Naive B cell (primary cell): ENCODE measurements around the gene AKNAD1. TPM values are rescaled to one million over a fixed set of nuclear protein-coding genes. Genes with fewer than 3 reads are reported as not detected.

Source experiments
- ATAC-seq, 2 donors: fragments of 150-1000 bp; cut with Tn5 transposase; 2 replicates each; pipeline ENCODE4 v1.10.0; 2021; ENCODE audit warnings: low read depth in 2 of 2, mild to moderate bottlenecking in 2 of 2, moderate library complexity in 2 of 2
- DNase-seq: peaks from one replicate; pipeline ENCODE4 v3.0.0; 2022
- H3K27ac Mint-ChIP-seq, 6 donors: one replicate each; pipeline ENCODE4 v1.8.0; 2020 to 2022; ENCODE audit warnings: mild to moderate bottlenecking in 6 of 6, mixed read lengths in 6 of 6, moderate library complexity in 5 of 6, inconsistent platforms in 2 of 6
- H3K27me3 Mint-ChIP-seq, 3 donors: one replicate each; pipeline ENCODE4 v1.8.0; 2021 to 2022; ENCODE audit warnings: mixed read lengths in 3 of 3, mild to moderate bottlenecking in 1 of 3
- H3K36me3 Mint-ChIP-seq, 2 donors: one replicate each; pipeline ENCODE4 v1.8.0; 2020 to 2022; ENCODE audit warnings: mixed read lengths in 2 of 2, inconsistent platforms in 1 of 2, mild to moderate bottlenecking in 1 of 2
- H3K4me1 Mint-ChIP-seq, 3 donors: one replicate each; pipeline ENCODE4 v1.8.0; 2020 to 2022; ENCODE audit warnings: mixed read lengths in 3 of 3, inconsistent platforms in 1 of 3, mild to moderate bottlenecking in 1 of 3, moderate library complexity in 1 of 3
- H3K4me3 Mint-ChIP-seq, 8 donors: one replicate each; pipeline ENCODE4 v1.8.0; 2020 to 2022; ENCODE audit warnings: mild to moderate bottlenecking in 8 of 8, mixed read lengths in 8 of 8, moderate library complexity in 8 of 8, inconsistent platforms in 2 of 8
- H3K9me3 Mint-ChIP-seq, 7 donors: one replicate each; pipeline ENCODE4 v1.8.0; 2020 to 2022; ENCODE audit warnings: mixed read lengths in 7 of 7, mild to moderate bottlenecking in 5 of 7, inconsistent platforms in 2 of 7, moderate library complexity in 1 of 7
- polyA plus RNA-seq, 6 donors: library from polyadenylated mRNA; unstranded; fragments of 300-500 nt; fragmentation: Illumina TruSeq; gene quantifications; one replicate each; pipeline ENCODE4 v1.2.3, GENCODE V29; 2021; ENCODE audit warnings: low read depth in 6 of 6

The AKNAD1 gene
- polyA plus RNA-seq, 6 donors from 2014 or later, result not detected

DNA sequence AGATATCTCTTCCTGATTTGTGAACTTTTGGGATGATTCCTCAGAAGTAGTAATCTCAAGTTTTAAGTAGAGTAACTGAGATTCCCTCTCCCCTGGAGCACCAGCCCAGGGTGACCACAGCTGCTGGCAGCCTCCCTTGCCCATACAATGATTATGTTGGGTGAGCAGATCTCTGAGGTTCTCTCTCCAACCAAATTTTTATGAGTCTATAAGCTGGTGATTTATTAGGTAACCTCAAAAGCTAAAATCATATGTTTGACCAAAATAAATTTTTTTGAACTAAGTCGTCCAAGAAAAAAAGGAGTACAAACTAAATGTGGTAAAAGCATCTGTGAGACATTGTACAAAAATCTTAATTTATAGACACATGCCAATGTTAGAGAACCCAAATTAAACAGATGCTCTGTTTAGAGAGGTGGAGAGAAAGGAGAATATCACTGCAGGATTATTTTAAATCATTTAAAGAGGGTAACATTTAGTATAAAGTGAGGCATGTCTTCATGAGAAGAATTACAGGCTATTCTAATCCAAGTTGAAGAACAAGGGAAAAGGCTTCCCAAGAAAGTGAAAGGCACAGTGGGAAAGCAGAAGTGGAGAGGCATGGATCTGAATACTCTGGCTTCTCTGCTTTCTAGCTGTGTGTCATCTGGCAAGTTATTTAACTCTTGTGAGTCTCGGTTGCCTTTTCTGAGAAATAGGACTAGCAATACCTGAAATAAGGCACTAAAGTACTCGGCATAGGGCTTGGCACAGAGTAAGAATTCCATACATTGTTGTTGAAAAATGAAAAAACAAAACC, 2.5 kb downstream of the AKNAD1 start:
- Mint-ChIP-seq H3K36me3 (no peaks in the 10 kb centered on the region), H3K9me3 (no peaks in the 10 kb centered on the region), H3K4me1 (peaks cover 6 to 8% (median 6%) of the 10 kb centered on the region in 3 donors), H3K27ac (no peak overlapping the region), H3K27me3 (peaks cover 12 to 40% (median 14%) of the 10 kb centered on the region in 3 donors), H3K4me3 (no peak overlapping the region)
- no peak for ATAC-seq
- no peak for DNase-seq

DNA sequence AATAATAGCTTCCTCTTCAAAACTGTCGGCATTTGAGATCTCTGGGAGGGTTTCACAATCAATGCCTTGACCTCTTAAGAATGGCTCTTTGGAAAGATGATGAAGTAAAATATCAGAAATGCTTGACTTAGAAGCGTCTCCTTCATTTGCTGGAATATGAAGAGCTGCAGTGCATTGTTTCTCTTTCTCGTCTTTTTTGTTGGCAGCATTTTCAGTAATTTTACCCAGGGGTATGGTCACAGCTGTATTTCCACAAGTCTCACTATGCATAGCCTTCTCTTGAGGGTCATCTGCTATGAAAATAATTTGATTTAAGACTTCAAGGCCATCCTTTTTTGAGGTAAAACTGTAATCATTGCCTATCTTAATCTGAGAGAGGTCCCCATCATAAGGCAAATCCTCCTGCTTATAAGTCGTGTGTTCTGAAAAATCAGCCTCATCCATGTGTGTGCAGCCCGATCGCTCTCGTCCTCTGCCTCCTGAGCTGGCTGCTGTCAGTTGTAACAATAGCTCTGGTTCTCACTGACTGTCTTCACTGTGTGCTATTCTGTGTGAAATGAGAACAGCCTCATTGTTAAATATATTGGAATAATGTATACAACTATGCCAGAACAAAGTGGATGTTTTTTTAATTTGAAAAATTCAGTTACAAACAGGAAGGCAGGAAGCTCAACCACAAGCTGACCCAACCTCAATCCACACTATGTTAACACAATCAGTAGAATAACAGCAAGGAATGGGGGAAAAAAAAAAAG, 4.5 kb downstream of the AKNAD1 start:
- Mint-ChIP-seq H3K27ac (peak overlapping the region in 1 of 6 donors; percentile 2), H3K4me3 (peak overlapping the region in 2 of 8 donors; percentile 1 to 45), H3K9me3 (no peaks in the 10 kb centered on the region), H3K36me3 (no peaks in the 10 kb centered on the region), H3K4me1 (peaks cover 6 to 8% (median 6%) of the 10 kb centered on the region in 3 donors), H3K27me3 (peaks cover 12 to 40% (median 14%) of the 10 kb centered on the region in 3 donors)
- peak in 1 of 2 donors; percentile 45 for ATAC-seq
- DNase-seq, result no peak

DNA sequence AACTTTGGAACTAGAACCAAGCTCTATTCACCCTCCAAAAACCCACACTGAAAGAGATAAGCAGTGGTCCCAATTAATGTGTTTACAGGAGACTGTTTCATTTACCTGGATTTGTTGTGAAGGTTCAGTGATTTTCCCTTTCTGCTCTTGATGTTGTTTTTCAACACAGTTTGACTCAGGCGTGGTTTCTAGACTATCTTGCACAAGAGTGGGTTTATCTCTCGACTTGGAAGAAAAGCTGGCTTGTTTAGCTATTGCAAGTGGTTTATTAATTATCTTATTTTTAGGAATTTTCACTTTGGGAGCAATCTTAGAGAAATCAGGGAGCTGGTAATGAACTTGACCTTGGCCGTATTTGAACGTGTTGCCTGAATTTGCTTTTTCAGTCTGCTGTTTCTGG, 5.3 kb downstream of the AKNAD1 start:
- Mint-ChIP-seq H3K4me1 (peaks cover 6 to 8% (median 6%) of the 10 kb centered on the region in 3 donors), H3K27ac (no peak overlapping the region), H3K36me3 (no peaks in the 10 kb centered on the region), H3K27me3 (peaks cover 8 to 35% (median 16%) of the 10 kb centered on the region in 3 donors), H3K9me3 (no peaks in the 10 kb centered on the region), H3K4me3 (no peak overlapping the region)
- DNase-seq, result no peak
- ATAC-seq, result no peak

DNA sequence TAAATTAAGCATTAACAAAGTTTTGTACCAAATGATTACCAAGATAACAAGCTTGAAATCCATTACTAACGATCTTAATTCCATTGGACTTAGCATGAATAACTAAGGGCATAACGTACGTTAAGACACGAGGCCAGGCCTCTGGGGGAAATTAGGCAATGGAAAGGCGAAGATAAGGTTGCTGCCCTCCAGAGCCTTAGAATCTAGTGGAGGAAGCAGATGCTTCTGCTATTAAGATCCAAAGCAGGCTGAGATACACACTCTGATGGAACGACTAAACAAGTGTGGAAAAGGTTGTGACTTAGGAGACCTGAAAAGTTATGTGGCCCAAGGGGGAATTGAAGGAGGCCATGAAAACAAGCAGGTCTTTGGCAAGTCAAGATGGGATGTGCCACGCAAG, 6.0 kb downstream of the AKNAD1 start:
- no peaks in the 10 kb centered on the region for H3K9me3 Mint-ChIP-seq
- H3K27ac Mint-ChIP-seq, result no peak overlapping the region
- H3K27me3 Mint-ChIP-seq, result peaks cover 5 to 31% (median 19%) of the 10 kb centered on the region in 3 donors
- ATAC-seq, result no peak
- peaks cover 6 to 8% (median 6%) of the 10 kb centered on the region in 3 donors for H3K4me1 Mint-ChIP-seq
- no peak for DNase-seq
- H3K36me3 Mint-ChIP-seq, result no peaks in the 10 kb centered on the region
- no peak overlapping the region for H3K4me3 Mint-ChIP-seq

DNA sequence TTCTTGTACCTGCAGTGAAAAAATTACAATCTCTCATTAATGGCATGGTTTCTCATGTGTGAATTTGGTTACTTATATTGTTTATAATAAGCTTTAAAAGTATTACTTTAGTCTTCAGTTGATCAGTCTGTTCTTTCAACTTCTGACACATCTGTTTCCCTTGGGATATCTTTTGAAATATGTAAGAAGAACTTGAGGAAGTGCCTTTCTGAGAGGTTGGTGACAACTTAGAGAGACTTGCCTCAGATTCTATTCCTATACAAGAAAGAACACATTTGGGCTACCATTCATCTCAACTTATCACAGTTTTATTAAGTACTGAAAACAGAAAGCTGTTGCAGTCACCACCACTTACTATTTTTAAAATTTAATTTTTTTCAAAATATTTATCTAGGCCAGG, 8.1 kb downstream of the AKNAD1 start:
- H3K27ac Mint-ChIP-seq, result no peak overlapping the region
- DNase-seq (no peak), ATAC-seq (no peak)
- no peak overlapping the region for H3K4me3 Mint-ChIP-seq
- no peaks in the 10 kb centered on the region for H3K9me3 Mint-ChIP-seq
- no peaks in the 10 kb centered on the region for H3K36me3 Mint-ChIP-seq
- peaks cover 6 to 8% (median 6%) of the 10 kb centered on the region in 3 donors for H3K4me1 Mint-ChIP-seq
- peaks cover 0 to 22% (median 11%) of the 10 kb centered on the region in 3 donors for H3K27me3 Mint-ChIP-seq

DNA sequence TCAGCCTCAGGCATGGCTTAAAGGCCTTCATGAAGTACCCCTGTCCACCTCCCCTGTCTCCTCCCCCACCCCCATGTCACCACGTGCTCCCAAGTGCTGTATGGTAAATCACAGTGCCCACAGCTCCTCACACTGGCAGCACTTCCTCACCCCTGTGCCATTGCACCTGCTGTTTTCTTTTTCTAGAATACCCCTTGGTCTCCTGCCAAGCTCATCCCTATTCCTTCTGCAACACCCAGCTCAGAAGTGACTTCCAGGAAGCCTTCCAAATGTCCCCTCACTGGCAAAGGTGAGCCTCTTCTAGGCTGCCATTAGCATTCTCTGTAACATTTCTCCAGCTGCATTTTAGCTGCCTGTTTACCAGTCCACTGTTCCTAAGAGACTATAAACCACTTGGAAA, 9.4 kb downstream of the AKNAD1 start:
- Mint-ChIP-seq H3K4me3 (no peak overlapping the region), H3K27me3 (peaks cover 0 to 18% (median 8%) of the 10 kb centered on the region in 3 donors), H3K27ac (peak overlapping the region in 2 of 6 donors; percentile 68 to 91), H3K4me1 (peaks cover 3 to 5% (median 4%) of the 10 kb centered on the region in 3 donors), H3K9me3 (no peaks in the 10 kb centered on the region), H3K36me3 (no peaks in the 10 kb centered on the region)
- ATAC-seq (no peak), DNase-seq (no peak)

DNA sequence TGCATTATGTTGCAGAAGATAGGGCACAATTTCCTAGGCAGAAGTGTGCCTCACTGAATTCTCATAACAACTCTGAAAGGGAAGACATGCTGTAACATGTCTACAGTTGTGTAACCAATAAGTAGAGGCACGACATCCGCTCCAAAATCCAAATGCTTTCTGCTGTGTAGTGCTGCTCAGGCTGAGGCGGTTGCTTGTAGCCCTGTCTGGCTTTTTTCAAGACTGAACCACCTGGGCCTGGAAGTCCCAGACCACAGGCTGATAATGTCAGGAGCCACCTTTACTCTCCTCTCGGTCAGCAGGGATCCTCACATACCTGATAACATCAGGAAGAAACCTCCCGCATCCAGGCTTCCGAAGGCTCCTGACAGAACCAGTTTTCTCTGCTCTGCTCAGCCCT, 10.9 kb downstream of the AKNAD1 start:
- no peaks in the 10 kb centered on the region for H3K4me1 Mint-ChIP-seq
- DNase-seq, result no peak
- H3K36me3 Mint-ChIP-seq, result no peaks in the 10 kb centered on the region
- H3K27me3 Mint-ChIP-seq, result peaks cover 0 to 10% (median 5%) of the 10 kb centered on the region in 3 donors
- no peaks in the 10 kb centered on the region for H3K9me3 Mint-ChIP-seq
- no peak for ATAC-seq
- no peak overlapping the region for H3K27ac Mint-ChIP-seq
- H3K4me3 Mint-ChIP-seq, result no peak overlapping the region

DNA sequence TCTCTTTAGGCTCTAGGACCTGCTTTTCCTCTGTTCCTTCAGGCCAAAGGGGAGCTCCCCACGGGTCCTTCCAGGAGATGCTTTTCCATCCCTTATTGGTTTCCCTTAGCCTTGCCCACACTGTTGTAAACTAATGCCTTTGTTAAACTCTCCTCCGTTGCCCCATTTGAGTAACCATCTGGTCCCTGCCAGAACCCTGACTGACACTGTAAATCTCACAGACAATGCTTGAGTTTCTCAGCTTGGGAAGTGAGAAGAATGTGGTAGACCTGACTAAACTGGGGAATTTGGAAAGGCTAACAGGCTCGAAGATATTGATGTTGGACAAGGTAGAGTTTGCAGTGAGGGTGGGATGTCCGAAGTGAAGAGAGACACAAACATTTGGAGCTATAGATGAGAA, 11.4 kb downstream of the AKNAD1 start:
- peaks cover 0 to 5% (median 4%) of the 10 kb centered on the region in 3 donors for H3K27me3 Mint-ChIP-seq
- no peaks in the 10 kb centered on the region for H3K36me3 Mint-ChIP-seq
- no peak overlapping the region for H3K27ac Mint-ChIP-seq
- no peaks in the 10 kb centered on the region for H3K4me1 Mint-ChIP-seq
- no peak for ATAC-seq
- DNase-seq, result no peak
- no peak overlapping the region for H3K4me3 Mint-ChIP-seq
- no peaks in the 10 kb centered on the region for H3K9me3 Mint-ChIP-seq

DNA sequence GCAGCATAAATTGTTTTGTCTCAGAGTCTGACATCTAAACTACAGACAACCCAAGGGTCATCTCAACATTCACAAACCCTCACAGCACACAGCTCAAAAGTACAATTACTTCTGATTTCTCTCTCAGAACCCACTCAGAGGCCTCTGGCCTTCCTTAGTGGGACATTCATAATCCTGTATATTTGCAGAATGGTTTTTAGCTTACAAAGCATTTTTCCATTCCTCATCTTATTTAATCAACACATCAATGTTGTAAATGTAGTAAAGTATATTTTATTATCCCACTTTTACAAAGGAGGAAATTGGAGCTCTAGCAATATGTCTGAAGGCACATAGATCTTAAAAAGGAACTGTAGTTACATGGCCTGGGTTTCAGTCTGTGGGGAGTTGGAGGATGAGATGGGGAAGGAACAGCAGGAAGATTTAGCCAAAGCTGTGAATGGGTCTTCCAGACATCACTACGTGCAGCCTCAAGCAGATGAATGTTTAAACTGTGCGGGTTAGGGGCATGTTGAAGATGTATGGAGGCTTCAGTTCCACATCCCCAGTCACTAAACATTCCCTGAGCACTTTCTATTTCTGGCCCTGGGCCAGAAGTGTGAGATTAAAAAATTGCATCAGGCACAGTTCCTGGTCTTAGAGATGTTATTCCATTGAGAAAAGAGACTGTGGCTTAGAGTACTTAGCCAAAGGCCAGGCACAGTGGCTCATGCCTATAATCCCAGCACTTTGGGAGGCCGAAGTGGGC, 13.3 kb downstream of the AKNAD1 start:
- peaks cover 0 to 5% (median 0%) of the 10 kb centered on the region in 3 donors for H3K27me3 Mint-ChIP-seq
- ATAC-seq (no peak), DNase-seq (no peak)
- H3K36me3 Mint-ChIP-seq, result no peaks in the 10 kb centered on the region
- H3K4me1 Mint-ChIP-seq, result no peaks in the 10 kb centered on the region
- H3K4me3 Mint-ChIP-seq, result no peak overlapping the region
- H3K9me3 Mint-ChIP-seq, result no peaks in the 10 kb centered on the region
- H3K27ac Mint-ChIP-seq, result no peak overlapping the region

DNA sequence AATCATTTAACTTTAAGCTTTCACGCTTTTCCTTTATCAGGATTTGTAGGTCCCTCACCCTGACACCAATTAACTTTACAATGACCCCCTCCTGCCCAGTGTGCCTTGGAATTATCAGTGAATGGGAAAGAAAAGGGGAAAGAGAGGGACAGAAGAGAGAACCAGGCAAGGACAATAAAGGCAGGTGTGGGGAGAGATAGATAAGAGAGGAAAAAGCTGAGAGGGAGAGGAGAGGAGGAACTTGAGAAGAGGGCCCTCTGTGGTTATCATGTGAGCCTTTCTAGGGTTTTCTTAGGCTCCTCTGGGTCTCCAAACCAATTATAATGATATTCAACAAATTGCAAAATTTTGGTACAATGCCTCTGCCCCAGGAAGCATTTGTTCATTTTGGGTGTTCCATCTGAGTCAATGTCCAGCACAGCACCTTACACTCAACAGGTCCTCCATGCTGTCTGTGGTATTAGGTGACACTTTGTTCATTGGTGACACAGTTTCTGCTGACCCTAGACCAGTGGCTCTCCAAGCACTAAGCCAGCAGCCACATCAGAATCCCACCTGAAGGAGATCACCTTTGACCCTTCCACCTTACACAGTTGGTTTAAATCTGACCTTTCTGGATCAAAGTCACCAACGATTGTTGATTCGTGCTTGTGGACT, 14.2 kb downstream of the AKNAD1 start:
- Mint-ChIP-seq H3K9me3 (peaks cover 0 to 4% (median 0%) of the 10 kb centered on the region in 7 donors), H3K4me1 (no peaks in the 10 kb centered on the region), H3K27me3 (peaks cover 0 to 5% (median 0%) of the 10 kb centered on the region in 3 donors), H3K36me3 (no peaks in the 10 kb centered on the region), H3K4me3 (no peak overlapping the region), H3K27ac (no peak overlapping the region)
- DNase-seq, result no peak
- ATAC-seq, result no peak

DNA sequence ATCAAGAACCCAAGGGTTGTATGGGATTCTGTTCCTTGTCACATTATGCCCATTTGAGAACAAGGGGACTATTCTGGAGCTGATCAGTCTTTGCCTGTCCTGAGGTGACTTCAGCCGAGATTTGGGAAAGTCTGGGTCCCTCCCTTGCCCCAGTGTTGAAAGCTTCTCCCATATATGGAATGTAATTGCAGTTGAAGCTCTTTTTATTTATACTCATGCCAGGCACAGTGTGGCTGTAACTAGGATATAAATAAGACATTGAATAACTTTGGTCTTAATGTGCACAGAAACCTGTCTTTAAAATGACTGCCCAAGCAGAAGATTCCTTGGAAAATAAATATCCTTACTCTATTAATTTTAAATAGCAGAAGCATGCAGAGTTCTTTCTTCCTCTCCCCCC, 15.2 kb downstream of the AKNAD1 start:
- no peaks in the 10 kb centered on the region for H3K36me3 Mint-ChIP-seq
- ATAC-seq (no peak), DNase-seq (no peak)
- H3K4me1 Mint-ChIP-seq, result no peaks in the 10 kb centered on the region
- peaks cover 0 to 4% (median 0%) of the 10 kb centered on the region in 7 donors for H3K9me3 Mint-ChIP-seq
- no peak overlapping the region for H3K4me3 Mint-ChIP-seq
- peaks cover 0 to 5% (median 0%) of the 10 kb centered on the region in 3 donors for H3K27me3 Mint-ChIP-seq
- no peak overlapping the region for H3K27ac Mint-ChIP-seq

DNA sequence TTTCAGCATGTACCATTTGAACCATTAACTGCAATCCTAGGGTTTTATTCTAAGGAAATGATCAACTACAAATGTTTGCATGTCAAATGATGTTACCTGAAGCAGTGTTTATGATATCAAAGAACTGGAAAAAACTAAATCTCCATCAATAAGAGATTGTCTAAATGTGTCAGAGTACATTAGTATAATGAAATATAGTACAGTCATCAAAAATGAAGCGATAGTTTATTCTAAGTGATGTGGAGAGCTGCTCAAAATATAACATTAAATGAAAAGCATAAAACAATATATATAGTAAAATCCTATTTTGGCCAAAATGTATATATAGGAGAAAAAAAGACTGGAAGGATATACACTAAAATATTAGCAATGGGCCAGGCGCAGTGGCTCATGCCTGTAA, 24.0 kb downstream of the AKNAD1 start:
- Mint-ChIP-seq H3K27me3 (no peaks in the 10 kb centered on the region), H3K36me3 (no peaks in the 10 kb centered on the region), H3K27ac (no peak overlapping the region), H3K4me3 (no peak overlapping the region), H3K4me1 (peaks cover 0 to 4% (median 0%) of the 10 kb centered on the region in 3 donors), H3K9me3 (no peaks in the 10 kb centered on the region)
- ATAC-seq (no peak), DNase-seq (no peak)

DNA sequence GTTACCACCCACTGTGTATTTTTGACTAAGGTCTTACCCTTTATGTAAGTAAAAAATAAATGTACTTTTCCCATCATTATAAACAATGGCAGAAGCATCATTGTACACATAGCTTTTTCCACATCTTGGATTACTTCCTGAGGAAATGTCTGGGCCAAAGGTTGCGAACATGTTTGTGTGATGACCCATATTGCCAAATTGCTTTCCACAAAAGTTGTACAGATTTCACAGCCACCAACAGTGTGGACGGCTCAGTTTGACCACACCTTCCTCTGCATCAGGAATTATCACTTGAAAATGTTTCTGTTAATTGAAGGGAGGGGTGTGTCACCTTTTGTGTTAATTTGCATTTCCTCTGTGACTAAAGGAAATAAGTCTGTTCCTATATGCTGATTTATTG, 25.7 kb downstream of the AKNAD1 start:
- no peak overlapping the region for H3K4me3 Mint-ChIP-seq
- H3K27me3 Mint-ChIP-seq, result no peaks in the 10 kb centered on the region
- H3K27ac Mint-ChIP-seq, result peak overlapping the region in 1 of 6 donors; percentile 41
- DNase-seq, result no peak
- H3K4me1 Mint-ChIP-seq, result peaks cover 0 to 4% (median 0%) of the 10 kb centered on the region in 3 donors
- no peaks in the 10 kb centered on the region for H3K9me3 Mint-ChIP-seq
- ATAC-seq, result no peak
- no peaks in the 10 kb centered on the region for H3K36me3 Mint-ChIP-seq
